ENCODE data around the gene LARP4B.

DNA sequence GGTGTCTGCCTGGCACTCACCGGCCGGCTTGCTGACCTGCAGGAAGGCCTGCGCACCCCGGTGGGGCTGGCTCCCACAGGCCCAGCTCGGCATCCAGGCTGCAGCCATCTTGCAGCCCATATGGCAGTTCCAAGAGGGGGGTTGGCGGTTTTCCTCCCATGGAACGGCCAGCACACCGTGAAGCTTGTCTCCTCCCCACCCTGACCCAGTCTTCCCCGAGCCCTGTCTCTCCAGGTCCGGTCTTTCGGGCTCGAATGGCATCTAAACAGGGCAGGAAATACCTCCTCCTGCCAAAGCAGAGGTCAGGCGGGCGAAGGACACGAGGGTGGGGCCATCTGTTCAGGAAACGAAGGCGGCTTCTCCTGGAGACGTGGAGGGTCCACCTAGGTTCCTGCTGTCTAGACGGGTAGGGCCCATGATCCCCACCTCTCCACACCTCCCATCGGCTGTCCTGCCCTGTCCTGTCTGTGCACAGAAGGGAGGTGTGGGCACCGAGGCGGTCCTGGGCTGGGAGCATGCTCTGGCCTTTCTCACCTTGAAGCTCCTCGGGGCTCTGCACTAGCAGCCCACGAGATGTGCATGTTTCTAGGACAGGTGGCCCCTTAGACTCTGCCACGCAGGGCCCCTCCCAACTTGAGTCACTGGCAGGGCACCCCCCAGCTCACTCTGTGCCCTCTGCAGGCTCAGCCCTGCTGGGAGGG is 128.3 kb downstream of the LARP4B start:
- TF ChIP-seq GATA2 (IDR thresholded peaks at IDR 0.05; ENCODE audit: low read depth, low read length) (no peak), GATA3 (IDR thresholded peaks at IDR 0.05; ENCODE audit: low read depth, low read length) (no peak)
